Activated CD8-positive, alpha-beta T cell treated with anti-CD3 and anti-CD28 coated beads for 36 hours (primary cell): Measurements from ENCODE around the gene SIK2. TPM values are rescaled to one million over a fixed set of nuclear protein-coding genes. Genes with fewer than 3 reads are reported as not detected.

Source experiments
- ATAC-seq: fragments of 200-7000 bp; cut with Tn5 transposase; one replicate; pipeline ENCODE4 v1.10.0; 2021; ENCODE audit warnings: mild to moderate bottlenecking, moderate library complexity
- CTCF ChIA-PET: fragments of 350-600 bp; sonication (Branson Sonifier 250); formaldehyde crosslinking; loops from one replicate; lab custom pipeline; 2021; ENCODE audit warnings: antibody characterized with exemption; lab: Charles Lee
- POLR2A ChIA-PET: fragments of 350-600 bp; sonication (Branson Sonifier 250); formaldehyde crosslinking; loops from one replicate; lab custom pipeline; 2021; ENCODE audit warnings: antibody characterized with exemption; lab: Charles Lee
- DNase-seq: peaks from one replicate; pipeline ENCODE4 v3.0.0-alpha.2; 2020
- H3K27ac Mint-ChIP-seq: one replicate; pipeline ENCODE4 v1.8.0; 2021; ENCODE audit warnings: mild to moderate bottlenecking, mixed read lengths
- H3K27me3 Mint-ChIP-seq: one replicate; pipeline ENCODE4 v1.8.0; 2021; ENCODE audit warnings: mixed read lengths
- H3K36me3 Mint-ChIP-seq: one replicate; pipeline ENCODE4 v1.8.0; 2021; ENCODE audit warnings: low read depth, mixed read lengths
- H3K4me1 Mint-ChIP-seq: one replicate; pipeline ENCODE4 v1.8.0; 2021; ENCODE audit warnings: low read depth, mixed read lengths
- H3K4me3 Mint-ChIP-seq: one replicate; pipeline ENCODE4 v1.8.0; 2021; ENCODE audit warnings: mild to moderate bottlenecking, moderate library complexity, mixed read lengths
- H3K9me3 Mint-ChIP-seq: one replicate; pipeline ENCODE4 v1.8.0; 2021; ENCODE audit warnings: mixed read lengths
- intact Hi-C: fragments of 100-400 bp; cut with micrococcal nuclease; formaldehyde crosslinking; loops from one replicate; pipeline ENCODE4 v1.10.0; 2022
- total RNA-seq, 2 experiments: library from RNA; stranded (reverse); gene quantifications; one replicate each; pipeline ENCODE4 v1.2.3, GENCODE V29; 2021
- TF ChIP-seq, protein P1 (sequence below): fragments of 200-600 bp; IDR thresholded peaks from one replicate; pipeline ENCODE4 v1.8.0; 2022; ENCODE audit warnings: antibody characterized with exemption, mild to moderate bottlenecking

The SIK2 gene
- total RNA-seq, 2 experiments from 2014 or later, result 7.4 to 8.0 TPM

- no peak overlapping the region for H3K27ac Mint-ChIP-seq
- no peaks in the 10 kb centered on the region for H3K9me3 Mint-ChIP-seq
- CTCF ChIA-PET, result interaction anchor here (1.5 to 9.1 kb wide), 3 partner anchors 13 to 185 kb away, joined by 3 to 74 read pairs (median 6); no protein-coding TSS in a partner anchor
- POLR2A ChIA-PET, result no interaction called here
- H3K36me3 Mint-ChIP-seq, result no peaks in the 10 kb centered on the region
- no peak for DNase-seq
- peaks cover 6% of the 10 kb centered on the region for H3K27me3 Mint-ChIP-seq
- no peak overlapping the region for H3K4me3 Mint-ChIP-seq
- peaks cover 2% of the 10 kb centered on the region for H3K4me1 Mint-ChIP-seq
- TF ChIP-seq, protein P1, sequence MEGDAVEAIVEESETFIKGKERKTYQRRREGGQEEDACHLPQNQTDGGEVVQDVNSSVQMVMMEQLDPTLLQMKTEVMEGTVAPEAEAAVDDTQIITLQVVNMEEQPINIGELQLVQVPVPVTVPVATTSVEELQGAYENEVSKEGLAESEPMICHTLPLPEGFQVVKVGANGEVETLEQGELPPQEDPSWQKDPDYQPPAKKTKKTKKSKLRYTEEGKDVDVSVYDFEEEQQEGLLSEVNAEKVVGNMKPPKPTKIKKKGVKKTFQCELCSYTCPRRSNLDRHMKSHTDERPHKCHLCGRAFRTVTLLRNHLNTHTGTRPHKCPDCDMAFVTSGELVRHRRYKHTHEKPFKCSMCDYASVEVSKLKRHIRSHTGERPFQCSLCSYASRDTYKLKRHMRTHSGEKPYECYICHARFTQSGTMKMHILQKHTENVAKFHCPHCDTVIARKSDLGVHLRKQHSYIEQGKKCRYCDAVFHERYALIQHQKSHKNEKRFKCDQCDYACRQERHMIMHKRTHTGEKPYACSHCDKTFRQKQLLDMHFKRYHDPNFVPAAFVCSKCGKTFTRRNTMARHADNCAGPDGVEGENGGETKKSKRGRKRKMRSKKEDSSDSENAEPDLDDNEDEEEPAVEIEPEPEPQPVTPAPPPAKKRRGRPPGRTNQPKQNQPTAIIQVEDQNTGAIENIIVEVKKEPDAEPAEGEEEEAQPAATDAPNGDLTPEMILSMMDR, result no peak
- no peak for ATAC-seq
- intact Hi-C loops, result no loop called here
Measured at GRCh38 chr11:111591187-111591960, 10.9 kb upstream of the SIK2 start.

GRCh38 chr11:111592491-111592890 lies 9.8 kb upstream of the SIK2 start:
- DNase-seq, result no peak
- H3K4me1 Mint-ChIP-seq, result no peaks in the 10 kb centered on the region
- H3K4me3 Mint-ChIP-seq, result no peak overlapping the region
- intact Hi-C loops, result no loop called here
- ChIA-PET POLR2A (interaction anchor here (1.5 kb wide), 1 partner anchor 11 kb away, joined by 3 read pairs; no protein-coding TSS in a partner anchor), CTCF (interaction anchor here (1.1 to 1.6 kb wide), 2 partner anchors 175 to 185 kb away, joined by 4 read pairs; no protein-coding TSS in a partner anchor)
- H3K9me3 Mint-ChIP-seq, result no peaks in the 10 kb centered on the region
- no peak for ATAC-seq
- H3K27me3 Mint-ChIP-seq, result peaks cover 8% of the 10 kb centered on the region
- TF ChIP-seq, protein P1, result no peak
- no peak overlapping the region for H3K27ac Mint-ChIP-seq
- no peaks in the 10 kb centered on the region for H3K36me3 Mint-ChIP-seq

DNA sequence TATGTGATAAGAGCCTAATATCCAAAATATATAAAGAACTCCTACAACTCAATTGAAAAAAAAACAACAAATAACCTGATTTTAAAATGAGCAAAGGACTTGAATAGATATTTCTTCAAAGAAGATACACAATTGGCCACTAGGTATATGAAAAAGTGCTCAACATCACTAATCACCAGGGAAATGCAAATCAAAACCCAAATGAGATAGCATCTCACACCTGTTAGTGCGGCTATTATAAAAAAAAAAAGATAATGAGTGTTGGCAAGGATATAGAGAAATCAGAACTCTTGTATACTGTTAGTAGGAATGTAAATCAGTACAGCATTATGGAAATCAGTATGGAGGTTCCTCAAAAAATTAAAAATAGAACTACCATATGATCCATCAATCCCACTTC lies 5.9 kb upstream of the SIK2 start:
- H3K36me3 Mint-ChIP-seq, result no peaks in the 10 kb centered on the region
- peaks cover 8% of the 10 kb centered on the region for H3K27me3 Mint-ChIP-seq
- no peak overlapping the region for H3K27ac Mint-ChIP-seq
- intact Hi-C loops, result no loop called here
- peaks cover 2% of the 10 kb centered on the region for H3K4me1 Mint-ChIP-seq
- ChIA-PET CTCF (interaction anchor here (1.4 to 4.3 kb wide), 3 partner anchors 10 to 181 kb away, joined by 3 to 20 read pairs (median 19); no protein-coding TSS in a partner anchor), POLR2A (no interaction called here)
- no peak for ATAC-seq
- H3K4me3 Mint-ChIP-seq, result no peak overlapping the region
- TF ChIP-seq, protein P1, result no peak
- no peaks in the 10 kb centered on the region for H3K9me3 Mint-ChIP-seq
- no peak for DNase-seq

GRCh38 chr11:111598148-111598547 lies 4.1 kb upstream of the SIK2 start:
- peaks cover under 1% of the 10 kb centered on the region for H3K36me3 Mint-ChIP-seq

More at GRCh38 chr11:111598148-111598547, 4.1 kb upstream of the SIK2 start:
- Mint-ChIP-seq H3K27me3 (peaks cover 8% of the 10 kb centered on the region), H3K27ac (no peak overlapping the region), H3K4me1 (peaks cover 9% of the 10 kb centered on the region), H3K4me3 (no peak overlapping the region), H3K9me3 (no peaks in the 10 kb centered on the region)
- TF ChIP-seq, protein P1, result no peak
- ChIA-PET CTCF (interaction anchor here (1.3 to 4.3 kb wide), 4 partner anchors 11 to 244 kb away, joined by 5 to 20 read pairs (median 12); partner anchors contain the start of gene PPP2R1B), POLR2A (no interaction called here)
- intact Hi-C loops, result no loop called here
- DNase-seq (no peak), ATAC-seq (no peak)
